Raji (cell line): Measurements from ENCODE around the gene MUS81.

Experiments used
- POLR2A ChIP-seq: IDR thresholded peaks from 2 replicates; pipeline ENCODE4 v1.6.1; 2011; ENCODE audit warnings: low read depth, low read length, control low read depth; ENCODE audit not compliant: insufficient read depth

The MUS81 gene

GRCh38 chr11:65833297-65834030 lies 26.8 kb upstream of the MUS81 start, which contains the start of gene SNX32:
TSS of gene SNX32 (plus strand) at chr11:65833963. CDS start at chr11:65834066, 103 bp downstream.
- peak; percentile 34 for TF ChIP-seq POLR2A

- TF ChIP-seq POLR2A: no peak
These were observed 26.0 kb upstream of the MUS81 start for GRCh38 chr11:65834202-65834601.

GRCh38 chr11:65842144-65842543 lies 18.1 kb upstream of the MUS81 start:
- TF ChIP-seq POLR2A: no peak

- no peak for TF ChIP-seq POLR2A
These were observed 16.4 kb upstream of the MUS81 start for GRCh38 chr11:65843811-65844210.

- TF ChIP-seq POLR2A: no peak
These were observed 15.9 kb upstream of the MUS81 start for GRCh38 chr11:65844231-65844872.

- no peak for TF ChIP-seq POLR2A
These were observed 12.5 kb upstream of the MUS81 start for GRCh38 chr11:65847746-65848145.

GRCh38 chr11:65849366-65849765 lies 10.9 kb upstream of the MUS81 start:
- no peak for TF ChIP-seq POLR2A

- TF ChIP-seq POLR2A: no peak
These were observed 10.4 kb upstream of the MUS81 start for GRCh38 chr11:65849771-65850216.

GRCh38 chr11:65850217-65851082 lies 9.8 kb upstream of the MUS81 start:
- TF ChIP-seq POLR2A: no peak

- TF ChIP-seq POLR2A: no peak
These were observed 9.1 kb upstream of the MUS81 start for GRCh38 chr11:65851083-65851579.

GRCh38 chr11:65851811-65852507 lies 8.3 kb upstream of the MUS81 start:
- TF ChIP-seq POLR2A: no peak

- TF ChIP-seq POLR2A: no peak
These were observed 7.6 kb upstream of the MUS81 start for GRCh38 chr11:65852508-65853245.

- TF ChIP-seq POLR2A: no peak
These were observed 6.8 kb upstream of the MUS81 start for GRCh38 chr11:65853246-65853979.
